ENCODE data around the gene WEE2. TPM values are rescaled to one million over a fixed set of nuclear protein-coding genes. Genes with fewer than 3 reads are reported as not detected.

WEE2 gene
- total and polyA plus RNA-seq, 9 of the 15 experiments (the other 6 are each of a cell fraction or from before 2014, with no cell fraction given) = not detected

GRCh38 chr7:141737836-141738591 lies 29.9 kb downstream of the WEE2 start, which contains the start of gene SSBP1 (continued):
- TF ChIP-seq ELK3 (CRISPR knock-in tag; IDR thresholded peaks at IDR 0.05) (0 out of 2 replicates have a peak, but pooled peaks have one; percentile 61), JUNB (CRISPR knock-in tag; conservative IDR thresholded peaks at IDR 0.05) (no peak), SMAD1 (IDR thresholded peaks at IDR 0.05; ENCODE audit: low read depth, low read length, partially characterized antibody) (peak; percentile 84), TAF15 (IDR thresholded peaks at IDR 0.05; ENCODE audit: low read depth, low read length) (no peak), GATAD2A (IDR thresholded peaks at IDR 0.05) (0 out of 2 replicates have a peak, but pooled peaks have one; percentile 5), AFF1 (IDR thresholded peaks at IDR 0.05; ENCODE audit: low read depth in 1 of 2, partially characterized antibody in 2 of 2) (peak; percentile 55 to 91), GMEB1 (CRISPR knock-in tag; IDR thresholded peaks at IDR 0.05) (peak; percentile 91), GABPB1 (CRISPR knock-in tag; IDR thresholded peaks at IDR 0.05) (peak; percentile 100), MCM7 (IDR thresholded peaks at IDR 0.05) (no peak; a peak in 1 of 4 replicates), JUN (IDR thresholded peaks at IDR 0.05; ENCODE audit: borderline replicate concordance, low read depth, low read length) (peak; percentile 65; the same call in 1 of the 2 replicates), JUN (CRISPR knock-in tag; IDR thresholded peaks at IDR 0.05; ENCODE audit: borderline replicate concordance) (0 out of 2 replicates have a peak, but pooled peaks have one; percentile 80), PURB (CRISPR knock-in tag; IDR thresholded peaks at IDR 0.05; ENCODE audit: low read depth) (no peak), PTRF (tag; IDR thresholded peaks at IDR 0.05) (no peak), PHB (CRISPR knock-in tag; IDR thresholded peaks at IDR 0.05) (peak; percentile 84; the same call in 1 of the 2 replicates), ZNF274 (IDR thresholded peaks at IDR 0.05; ENCODE audit: borderline replicate concordance, low read depth, low read length) (no peak), CBX3 (IDR thresholded peaks at IDR 0.05; ENCODE audit: borderline replicate concordance in 1 of 2, low read length in 2 of 2) (peak; percentile 46 to 99), GABPB2 (CRISPR knock-in tag; conservative IDR thresholded peaks at IDR 0.05) (no peak), CREB3 (tag; conservative IDR thresholded peaks at IDR 0.05; ENCODE audit: low read depth) (no peak; the same call in 1 of the 2 replicates), SOX6 (IDR thresholded peaks at IDR 0.05) (peak; percentile 83), MEF2A (IDR thresholded peaks at IDR 0.05; ENCODE audit: control insufficient read depth, low read depth, low read length) (peak; percentile 77), MCM3 (IDR thresholded peaks at IDR 0.05) (no peak)

All from K562 (cell line).